HFFc6 (cell line): ENCODE measurements around the gene NCOR1. TPM values are rescaled to one million over a fixed set of nuclear protein-coding genes. Genes with fewer than 3 reads are reported as not detected.

Source experiments
- DNase-seq: peaks from one replicate; pipeline ENCODE4 v3.0.0-alpha.2; 2018
- H3K27ac Mint-ChIP-seq: 2 replicates; pipeline ENCODE4 v1.8.0; 2020; ENCODE audit warnings: mild to moderate bottlenecking, mixed read lengths
- H3K27me3 Mint-ChIP-seq: 2 replicates; pipeline ENCODE4 v1.8.0; 2021; ENCODE audit warnings: mild to moderate bottlenecking, moderate library complexity, mixed read lengths; ENCODE audit not compliant: insufficient read depth
- H3K36me3 Mint-ChIP-seq: 2 replicates; pipeline ENCODE4 v1.8.0; 2021; ENCODE audit warnings: low read depth, mixed read lengths
- H3K4me1 Mint-ChIP-seq: 2 replicates; pipeline ENCODE4 v1.8.0; 2020; ENCODE audit warnings: low read depth, mixed read lengths
- H3K4me3 Mint-ChIP-seq: 2 replicates; pipeline ENCODE4 v1.8.0; 2020; ENCODE audit warnings: mild to moderate bottlenecking, moderate library complexity, mixed read lengths
- H3K9me3 Mint-ChIP-seq: 2 replicates; pipeline ENCODE4 v1.8.0; 2020; ENCODE audit warnings: mild to moderate bottlenecking, mixed read lengths
- total RNA-seq, 6 experiments: library from RNA; stranded (reverse); fragmentation: NEBNext Ultra II Directional; extraction: Animal tissue kit (Norgen Biotek cat#: 25700); gene quantifications; 2 replicates in 1 of 6; 3 replicates in 5 of 6; pipeline ENCODE4 v1.2.3, GENCODE V29; 2021
- TF ChIP-seq, protein P1 (sequence below): fragments of 200-600 bp; sonication (generic); IDR thresholded peaks from 2 replicates; pipeline ENCODE4 v1.5.0; 2021; ENCODE audit warnings: antibody characterized with exemption, mild to moderate bottlenecking

Gene NCOR1
- total RNA-seq, 6 experiments from 2014 or later = 103 to 115 (median 111) TPM

DNA sequence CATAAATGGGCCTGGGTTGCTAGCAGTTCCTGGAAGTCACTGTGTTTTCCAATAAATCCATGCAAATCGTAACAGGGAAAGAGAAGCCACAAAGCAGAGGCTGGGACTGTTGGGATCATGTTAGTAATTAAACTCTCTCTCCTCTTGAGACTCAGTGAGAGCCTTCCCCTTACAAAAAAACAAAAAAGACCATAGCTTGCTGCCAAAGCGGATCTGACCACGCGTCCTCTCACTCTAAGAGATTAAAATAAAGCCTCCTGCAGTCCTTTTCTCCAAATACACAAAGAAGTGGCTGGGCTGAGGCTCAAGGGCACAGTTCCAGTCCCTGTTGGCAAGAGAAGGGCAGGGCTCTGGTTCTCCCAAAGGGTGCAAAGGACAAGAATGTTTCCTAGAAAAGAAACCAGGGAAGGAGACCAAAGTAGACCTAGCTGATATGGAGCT lies 40.2 kb upstream of the NCOR1 start:
- Mint-ChIP-seq H3K27me3 (no peaks in the 10 kb centered on the region), H3K4me3 (no peak overlapping the region), H3K9me3 (no peaks in the 10 kb centered on the region), H3K4me1 (peaks cover 18% of the 10 kb centered on the region), H3K36me3 (no peaks in the 10 kb centered on the region), H3K27ac (peak overlapping the region; percentile 8; the same call in 1 of the 2 replicates)
- TF ChIP-seq, protein P1, sequence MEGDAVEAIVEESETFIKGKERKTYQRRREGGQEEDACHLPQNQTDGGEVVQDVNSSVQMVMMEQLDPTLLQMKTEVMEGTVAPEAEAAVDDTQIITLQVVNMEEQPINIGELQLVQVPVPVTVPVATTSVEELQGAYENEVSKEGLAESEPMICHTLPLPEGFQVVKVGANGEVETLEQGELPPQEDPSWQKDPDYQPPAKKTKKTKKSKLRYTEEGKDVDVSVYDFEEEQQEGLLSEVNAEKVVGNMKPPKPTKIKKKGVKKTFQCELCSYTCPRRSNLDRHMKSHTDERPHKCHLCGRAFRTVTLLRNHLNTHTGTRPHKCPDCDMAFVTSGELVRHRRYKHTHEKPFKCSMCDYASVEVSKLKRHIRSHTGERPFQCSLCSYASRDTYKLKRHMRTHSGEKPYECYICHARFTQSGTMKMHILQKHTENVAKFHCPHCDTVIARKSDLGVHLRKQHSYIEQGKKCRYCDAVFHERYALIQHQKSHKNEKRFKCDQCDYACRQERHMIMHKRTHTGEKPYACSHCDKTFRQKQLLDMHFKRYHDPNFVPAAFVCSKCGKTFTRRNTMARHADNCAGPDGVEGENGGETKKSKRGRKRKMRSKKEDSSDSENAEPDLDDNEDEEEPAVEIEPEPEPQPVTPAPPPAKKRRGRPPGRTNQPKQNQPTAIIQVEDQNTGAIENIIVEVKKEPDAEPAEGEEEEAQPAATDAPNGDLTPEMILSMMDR = no peak
- no peak for DNase-seq

GRCh38 chr17:16254773-16255400 lies 39.6 kb upstream of the NCOR1 start:
- no peak overlapping the region for H3K4me3 Mint-ChIP-seq
- H3K36me3 Mint-ChIP-seq = no peaks in the 10 kb centered on the region
- TF ChIP-seq, protein P1 = no peak
- H3K4me1 Mint-ChIP-seq = peaks cover 23% of the 10 kb centered on the region
- no peaks in the 10 kb centered on the region for H3K27me3 Mint-ChIP-seq
- H3K27ac Mint-ChIP-seq = no peak overlapping the region
- no peak for DNase-seq
- H3K9me3 Mint-ChIP-seq = no peaks in the 10 kb centered on the region

DNA sequence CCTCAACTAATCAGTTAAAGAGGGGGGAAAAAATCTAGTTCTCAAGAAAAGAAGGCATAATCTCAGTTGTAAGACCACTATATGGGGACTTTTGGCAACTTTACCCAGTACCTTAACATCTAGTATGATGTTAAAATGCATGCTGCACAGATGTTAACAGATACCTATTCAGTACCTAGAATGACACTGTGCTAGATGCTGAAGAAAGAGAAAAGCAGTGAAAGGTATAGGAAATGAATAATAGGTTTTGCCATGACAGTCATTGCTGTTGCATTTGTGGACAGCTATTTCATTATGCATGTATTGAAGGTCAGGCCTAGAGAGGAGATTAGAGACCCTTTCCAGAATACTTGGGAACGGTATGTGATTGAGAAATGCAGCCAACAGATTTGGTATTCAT lies 36.2 kb upstream of the NCOR1 start:
- no peak for DNase-seq
- H3K36me3 Mint-ChIP-seq = peaks cover 4% of the 10 kb centered on the region
- no peak overlapping the region for H3K27ac Mint-ChIP-seq
- no peaks in the 10 kb centered on the region for H3K27me3 Mint-ChIP-seq
- H3K4me1 Mint-ChIP-seq = peaks cover 31% of the 10 kb centered on the region
- no peak overlapping the region for H3K4me3 Mint-ChIP-seq
- H3K9me3 Mint-ChIP-seq = no peaks in the 10 kb centered on the region
- TF ChIP-seq, protein P1 = no peak

DNA sequence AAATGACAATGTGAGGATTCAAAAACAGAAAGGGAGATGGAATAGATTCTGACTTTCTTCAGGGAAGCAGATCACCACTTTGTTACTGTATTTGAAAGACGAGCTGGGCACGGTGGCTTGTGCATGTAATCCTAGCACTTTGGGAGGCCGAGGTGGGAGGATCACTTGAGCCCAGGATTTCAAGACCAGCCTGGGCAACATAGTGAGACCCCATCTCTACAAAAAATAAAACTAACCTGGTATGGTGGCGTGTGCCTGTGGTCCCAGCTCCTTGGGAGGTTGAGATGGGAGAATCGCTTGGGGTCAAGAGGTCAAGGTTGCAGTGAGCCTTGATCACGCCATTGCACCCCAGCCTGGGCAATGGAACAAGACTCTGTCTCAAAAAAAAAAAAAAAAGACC lies 35.7 kb upstream of the NCOR1 start:
- Mint-ChIP-seq H3K27me3 (no peaks in the 10 kb centered on the region), H3K27ac (peak overlapping the region; percentile 48; the same call in 1 of the 2 replicates), H3K9me3 (no peaks in the 10 kb centered on the region), H3K36me3 (peaks cover 4% of the 10 kb centered on the region), H3K4me1 (peaks cover 31% of the 10 kb centered on the region), H3K4me3 (no peak overlapping the region)
- no peak for DNase-seq
- TF ChIP-seq, protein P1 = no peak

DNA sequence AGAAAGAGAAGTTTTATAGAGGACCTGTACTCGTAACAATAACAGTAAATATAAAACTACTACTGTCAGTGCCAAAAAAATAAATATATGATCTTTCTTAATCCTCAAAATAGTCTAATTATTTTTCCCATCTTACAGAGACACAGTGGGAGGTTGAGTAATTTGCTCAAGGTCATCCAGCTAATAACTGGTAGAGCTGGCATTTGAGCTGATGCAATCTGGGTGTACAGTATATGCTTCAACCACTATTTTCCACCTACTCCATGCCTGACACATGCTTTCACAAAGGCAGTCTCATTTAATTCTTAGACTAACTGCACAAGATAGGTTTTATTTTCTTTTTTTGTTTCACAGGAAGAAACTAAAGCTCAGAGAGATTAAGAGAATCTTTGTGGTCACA lies 35.3 kb upstream of the NCOR1 start:
- peak overlapping the region; percentile 48; the same call in 1 of the 2 replicates for H3K27ac Mint-ChIP-seq
- peaks cover 27% of the 10 kb centered on the region for H3K4me1 Mint-ChIP-seq

More for the DNA sequence above, 35.3 kb upstream of the NCOR1 start:
- Mint-ChIP-seq H3K27me3 (no peaks in the 10 kb centered on the region), H3K4me3 (no peak overlapping the region), H3K36me3 (peaks cover 4% of the 10 kb centered on the region), H3K9me3 (no peaks in the 10 kb centered on the region)
- DNase-seq = peak; percentile 23
- TF ChIP-seq, protein P1 = no peak
